HG02588 (cell line): ENCODE results near the gene ROBO2.
"Not testable (repeated sequence)": the region's sequence is repeated elsewhere in the genome, so short reads cannot be mapped to it uniquely, and the experiment has no call there.

Experiments
- ATAC-seq: cut with Tn5 transposase; IDR thresholded peaks from one replicate; pipeline ENCODE4 v1.9.1; 2021; ENCODE audit warnings: mild to moderate bottlenecking, moderate library complexity; ENCODE audit not compliant: unreplicated experiment

ROBO2 gene

GRCh38 chr3:77381431-77381830 lies 341.5 kb downstream of the ROBO2 start:
- ATAC-seq = no peak

DNA sequence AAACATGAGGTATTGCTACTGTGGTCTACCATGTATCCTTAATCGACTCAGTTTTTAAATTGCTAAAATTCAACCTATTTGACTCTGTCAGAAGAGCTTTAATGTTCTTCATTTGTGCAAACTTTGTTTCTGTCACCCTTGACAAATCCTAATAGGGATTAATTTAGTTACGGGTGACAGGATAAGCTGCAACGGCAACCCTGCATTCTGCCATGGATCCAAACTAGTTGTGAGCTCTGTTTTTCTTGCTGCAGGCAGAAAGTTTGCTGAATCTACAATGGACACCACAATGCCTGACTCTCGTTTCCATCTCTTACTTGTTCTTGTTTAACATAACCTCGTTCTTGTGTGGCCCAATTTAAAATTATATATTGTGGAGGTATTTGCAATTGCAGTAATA lies 352.3 kb downstream of the ROBO2 start:
- ATAC-seq = no peak

DNA sequence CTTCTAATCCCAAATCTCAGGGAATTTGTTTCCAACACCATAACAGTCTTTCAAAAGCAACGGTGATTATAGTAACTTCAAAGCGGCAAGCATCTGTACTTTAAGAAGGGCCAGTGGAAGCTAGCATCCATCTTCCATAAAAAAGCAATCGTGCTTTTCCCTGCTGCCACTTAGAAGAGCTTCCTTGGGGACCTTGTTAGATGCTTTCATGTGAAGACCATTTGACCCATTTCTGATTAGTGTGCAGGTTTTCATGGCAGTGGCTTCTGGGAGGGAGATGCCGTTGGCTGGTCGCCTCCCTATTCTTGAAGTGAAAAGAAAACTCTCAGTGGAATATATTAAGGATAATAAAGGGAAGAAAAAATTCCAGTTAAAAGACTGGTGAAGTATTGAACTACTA lies 354.1 kb downstream of the ROBO2 start:
- ATAC-seq = no peak

GRCh38 chr3:77404871-77405270 lies 365.0 kb downstream of the ROBO2 start:
- no peak for ATAC-seq

DNA sequence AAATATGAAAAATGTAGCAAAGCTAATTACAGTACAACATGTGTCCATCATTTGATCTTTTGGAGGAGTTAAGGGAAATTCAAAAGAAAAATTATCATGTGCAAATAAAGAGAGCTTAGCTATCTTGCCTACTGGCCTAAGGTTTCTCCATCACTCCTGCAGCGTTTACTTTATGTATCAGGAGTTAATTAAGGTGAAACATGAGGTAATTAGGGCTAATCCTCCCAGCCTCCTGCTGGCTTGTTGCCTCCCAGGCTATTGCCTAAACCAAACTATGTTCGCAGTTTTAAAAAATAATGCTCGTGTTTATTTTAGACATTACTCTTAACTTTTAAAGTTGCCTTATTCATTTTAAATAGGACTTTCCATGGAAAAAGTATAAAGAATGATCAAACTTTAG lies 367.5 kb downstream of the ROBO2 start:
- ATAC-seq = no peak

DNA sequence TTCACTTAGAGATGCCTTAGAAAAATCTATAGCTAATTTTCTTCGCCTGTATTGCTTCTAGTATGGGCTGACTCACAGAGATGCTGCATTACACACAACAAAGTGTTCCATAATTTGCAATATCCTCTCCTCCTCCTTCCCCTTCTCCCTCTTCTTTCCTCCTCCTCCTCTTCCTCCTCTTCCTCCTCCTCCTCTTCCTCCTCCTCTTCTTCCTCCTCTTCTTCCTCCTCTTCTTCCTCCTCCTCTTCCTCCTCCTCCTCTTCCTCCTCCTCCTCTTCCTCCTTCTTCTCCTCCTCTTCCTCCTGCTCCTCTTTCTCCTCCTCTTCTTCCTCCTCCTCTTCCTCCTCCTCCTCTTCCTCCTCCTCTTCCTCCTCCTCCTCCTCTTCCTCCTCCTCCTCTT lies 370.4 kb downstream of the ROBO2 start:
- ATAC-seq = not testable (repeated sequence)

- no peak for ATAC-seq
These were observed 371.4 kb downstream of the ROBO2 start for GRCh38 chr3:77411334-77411733.

DNA sequence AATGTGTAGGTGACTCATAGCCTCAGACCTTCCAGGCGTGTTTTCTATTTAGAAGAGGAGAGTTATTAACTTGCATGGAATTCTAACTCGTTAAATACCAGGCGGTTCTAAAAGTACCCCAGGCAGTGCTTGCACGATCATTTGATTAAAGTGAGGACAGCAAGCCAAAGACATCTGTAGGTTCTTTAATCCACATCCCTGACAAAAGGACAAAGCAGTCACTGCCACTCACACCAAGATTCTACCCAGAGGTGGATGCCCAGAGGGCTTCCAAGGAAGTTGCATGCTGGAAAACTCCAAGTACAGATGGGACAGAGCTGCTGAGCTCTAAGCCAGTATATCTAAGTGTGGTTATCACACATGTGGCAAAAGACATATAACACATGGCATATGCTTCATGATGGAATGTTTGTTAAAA lies 372.1 kb downstream of the ROBO2 start:
- ATAC-seq = no peak

DNA sequence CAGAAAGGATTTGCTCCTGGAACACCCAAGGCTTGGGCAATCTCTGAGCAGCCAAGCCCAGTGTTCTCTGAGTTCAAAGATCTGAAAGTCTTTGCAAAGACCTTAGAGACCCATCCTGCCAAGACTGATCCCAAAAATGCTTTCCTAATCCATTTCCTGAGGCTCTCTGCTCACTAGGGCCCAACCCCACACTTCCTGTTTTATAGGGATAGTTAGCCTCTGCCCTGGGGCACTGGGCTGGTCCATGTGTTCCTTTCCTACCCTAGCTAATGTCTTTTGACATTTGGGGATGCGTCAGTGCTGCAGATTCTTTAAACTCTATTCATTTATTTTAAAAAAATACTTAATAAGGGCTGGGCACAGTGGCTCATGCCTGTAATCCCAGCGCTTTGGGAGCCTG lies 372.7 kb downstream of the ROBO2 start:
- no peak for ATAC-seq

DNA sequence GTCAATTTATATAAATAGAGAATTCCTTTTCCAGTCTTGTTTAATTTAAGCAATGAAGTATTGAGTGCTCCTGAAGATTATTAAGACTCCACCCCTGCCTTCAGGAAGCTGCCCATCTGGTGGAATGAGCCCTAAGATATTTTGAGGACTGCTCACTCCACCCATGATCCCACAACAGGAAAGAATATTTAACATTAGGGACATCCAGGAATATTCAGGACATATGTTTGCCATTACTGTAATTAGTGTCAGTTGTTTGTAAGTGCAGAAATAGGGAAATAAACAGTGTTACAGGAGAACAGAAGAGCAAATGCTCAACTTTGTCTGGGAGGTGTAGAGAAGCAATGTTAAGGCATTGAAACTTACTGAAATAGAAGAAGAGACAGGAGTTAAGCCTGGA lies 375.0 kb downstream of the ROBO2 start:
- no peak for ATAC-seq

- ATAC-seq = no peak
These were observed 380.4 kb downstream of the ROBO2 start for GRCh38 chr3:77420336-77420735.

GRCh38 chr3:77421916-77422315 lies 382.0 kb downstream of the ROBO2 start:
- no peak for ATAC-seq

GRCh38 chr3:77426531-77426930 lies 386.6 kb downstream of the ROBO2 start:
- ATAC-seq = no peak

DNA sequence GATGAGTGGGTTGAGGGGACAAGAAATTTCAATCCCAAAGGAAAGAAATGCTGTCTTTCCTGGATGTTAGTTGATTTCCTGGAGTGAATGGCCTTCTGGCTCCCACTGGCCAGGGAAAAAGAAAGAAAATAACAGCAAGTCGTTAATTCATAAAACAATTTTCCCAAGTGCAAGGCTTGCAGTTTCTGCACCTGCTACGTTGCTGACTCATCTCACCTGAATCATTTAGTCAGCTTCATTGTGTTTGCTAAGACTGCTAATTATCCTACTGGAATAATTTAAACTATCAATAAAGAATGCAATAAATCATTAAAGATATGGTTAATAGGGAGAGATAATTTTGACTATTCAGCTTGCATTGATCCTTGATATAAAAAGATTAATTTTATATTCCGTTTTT lies 387.6 kb downstream of the ROBO2 start:
- no peak for ATAC-seq

GRCh38 chr3:77436908-77437307 lies 397.0 kb downstream of the ROBO2 start:
- no peak for ATAC-seq

- no peak for ATAC-seq
These were observed 406.2 kb downstream of the ROBO2 start for GRCh38 chr3:77446084-77446483.

DNA sequence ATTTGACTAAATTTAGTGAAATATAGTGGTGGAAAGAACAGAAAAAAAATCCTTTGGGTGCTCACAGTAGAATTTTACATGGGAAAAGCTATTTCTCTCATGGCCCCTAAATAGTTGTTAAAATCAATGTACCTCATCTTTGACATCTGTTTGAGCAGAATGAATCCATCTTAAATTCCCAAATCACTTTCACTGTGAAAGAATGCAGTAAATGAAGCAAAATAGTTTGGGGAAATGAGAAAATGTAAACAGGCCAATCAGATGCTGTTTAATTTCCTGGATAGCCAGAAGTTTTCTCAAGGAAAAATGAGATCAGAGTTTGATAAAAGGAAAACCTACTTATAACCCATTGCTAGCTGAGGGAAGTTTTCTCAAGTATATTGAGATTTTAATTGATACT lies 406.9 kb downstream of the ROBO2 start:
- no peak for ATAC-seq

- no peak for ATAC-seq
These were observed 409.8 kb downstream of the ROBO2 start for GRCh38 chr3:77449459-77450350.

GRCh38 chr3:77456431-77456830 lies 416.5 kb downstream of the ROBO2 start:
- ATAC-seq = no peak

DNA sequence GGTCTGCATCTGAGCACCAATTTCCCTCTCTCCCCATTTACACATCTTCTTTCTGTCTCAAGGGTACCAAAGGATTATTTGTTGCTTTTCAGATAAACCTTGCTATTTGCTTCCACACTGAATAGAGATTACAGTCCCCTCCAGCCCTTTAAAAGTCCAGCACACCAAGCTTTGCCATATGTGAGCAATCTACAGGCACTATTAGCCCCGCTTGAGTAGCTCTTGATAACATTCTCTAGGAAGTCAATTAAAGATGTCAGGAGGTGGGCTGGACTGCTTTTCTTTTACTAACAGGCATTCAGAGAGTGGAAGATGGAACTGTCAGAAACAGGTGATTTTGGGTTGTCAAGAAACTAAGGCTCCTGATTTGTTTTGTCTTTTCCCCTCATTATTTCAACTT lies 417.0 kb downstream of the ROBO2 start:
- ATAC-seq = no peak

GRCh38 chr3:77459926-77460325 lies 420.0 kb downstream of the ROBO2 start:
- ATAC-seq = no peak

GRCh38 chr3:77460326-77460725 lies 420.4 kb downstream of the ROBO2 start:
- no peak for ATAC-seq

GRCh38 chr3:77462951-77463350 lies 423.1 kb downstream of the ROBO2 start:
- no peak for ATAC-seq
